GM10248 (cell line): Measurements from ENCODE around the gene ADCYAP1R1.

ENCODE experiments used
- CTCF ChIA-PET: fragments of 300-600 bp; sonication (Branson Sonifier 250); formaldehyde crosslinking; extraction: SDS; loops from one replicate; lab custom pipeline; 2021; ENCODE audit warnings: antibody characterized with exemption; lab: Yijun Ruan, JAX
- POLR2A ChIA-PET: fragments of 350-650 bp; sonication (Branson Sonifier 250); formaldehyde crosslinking; extraction: SDS; loops from one replicate; lab custom pipeline; 2020; ENCODE audit warnings: antibody characterized with exemption; lab: Yijun Ruan, JAX
- DNase-seq: peaks from one replicate; pipeline ENCODE4 v3.0.0; 2012; ENCODE audit errors: extremely low spot score
- TF ChIP-seq, protein P1 (sequence below): IDR thresholded peaks from 2 replicates; pipeline ENCODE4 v1.5.1; 2012; ENCODE audit warnings: mild to moderate bottlenecking, low read depth; ENCODE audit errors: extremely low read depth, missing control alignments, control extremely low read depth

Gene ADCYAP1R1

DNA sequence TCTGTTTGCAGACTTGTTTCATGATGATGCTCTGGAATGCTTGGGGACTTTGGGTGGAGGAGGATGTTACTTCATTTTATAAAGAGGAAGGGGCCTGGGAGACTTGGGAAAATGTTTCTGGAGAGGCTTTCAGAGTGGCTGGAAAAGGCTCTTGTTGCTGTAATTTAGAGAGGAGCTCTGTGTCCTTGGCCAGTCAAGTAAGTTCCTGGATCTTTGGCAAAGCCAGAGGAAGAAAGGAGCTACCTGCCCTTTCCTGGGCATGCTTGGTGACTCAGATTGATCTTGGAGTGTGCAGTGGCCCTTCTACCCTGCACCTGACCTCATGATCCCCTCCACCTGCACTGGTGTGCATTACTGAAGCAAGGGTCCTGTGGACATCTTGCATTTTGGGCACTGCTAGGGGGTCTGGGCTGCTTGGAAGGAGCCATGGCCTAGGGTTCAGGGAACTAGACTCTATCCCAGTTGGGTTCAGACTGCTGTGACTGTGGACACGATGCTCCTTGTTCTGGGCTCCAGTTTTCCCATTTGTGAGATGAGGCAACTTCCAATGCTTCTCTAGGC lies 56.1 kb downstream of the ADCYAP1R1 start:
- TF ChIP-seq, protein P1, sequence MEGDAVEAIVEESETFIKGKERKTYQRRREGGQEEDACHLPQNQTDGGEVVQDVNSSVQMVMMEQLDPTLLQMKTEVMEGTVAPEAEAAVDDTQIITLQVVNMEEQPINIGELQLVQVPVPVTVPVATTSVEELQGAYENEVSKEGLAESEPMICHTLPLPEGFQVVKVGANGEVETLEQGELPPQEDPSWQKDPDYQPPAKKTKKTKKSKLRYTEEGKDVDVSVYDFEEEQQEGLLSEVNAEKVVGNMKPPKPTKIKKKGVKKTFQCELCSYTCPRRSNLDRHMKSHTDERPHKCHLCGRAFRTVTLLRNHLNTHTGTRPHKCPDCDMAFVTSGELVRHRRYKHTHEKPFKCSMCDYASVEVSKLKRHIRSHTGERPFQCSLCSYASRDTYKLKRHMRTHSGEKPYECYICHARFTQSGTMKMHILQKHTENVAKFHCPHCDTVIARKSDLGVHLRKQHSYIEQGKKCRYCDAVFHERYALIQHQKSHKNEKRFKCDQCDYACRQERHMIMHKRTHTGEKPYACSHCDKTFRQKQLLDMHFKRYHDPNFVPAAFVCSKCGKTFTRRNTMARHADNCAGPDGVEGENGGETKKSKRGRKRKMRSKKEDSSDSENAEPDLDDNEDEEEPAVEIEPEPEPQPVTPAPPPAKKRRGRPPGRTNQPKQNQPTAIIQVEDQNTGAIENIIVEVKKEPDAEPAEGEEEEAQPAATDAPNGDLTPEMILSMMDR = no peak
- POLR2A ChIA-PET = no interaction called here
- CTCF ChIA-PET = interaction anchor here (0.9 to 5.9 kb wide), 7 partner anchors 10 to 169 kb away, joined by 3 to 27 read pairs (median 4); no protein-coding TSS in a partner anchor
- DNase-seq = no peak

DNA sequence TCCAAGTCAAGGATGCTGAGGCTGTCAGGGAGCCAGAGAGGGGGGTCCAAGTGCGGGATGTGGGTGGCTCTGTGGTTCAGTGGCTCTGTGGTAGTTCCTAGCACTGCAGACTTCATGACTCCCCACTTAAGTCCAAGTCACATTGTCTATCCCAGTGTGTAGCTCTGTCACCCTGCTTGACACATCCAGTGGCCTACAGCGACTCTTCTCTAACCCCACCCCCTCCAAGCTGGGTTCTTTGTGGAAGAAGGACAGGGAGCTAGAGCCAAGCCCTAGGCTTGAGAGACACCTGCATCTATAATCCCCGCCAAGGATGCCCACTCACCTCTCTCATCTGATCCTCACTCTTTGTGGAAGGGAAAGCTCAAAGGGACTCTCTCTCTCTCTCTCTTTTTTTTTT lies 57.6 kb downstream of the ADCYAP1R1 start:
- POLR2A ChIA-PET = no interaction called here
- CTCF ChIA-PET = interaction anchor here (1.1 to 5.8 kb wide), 5 partner anchors 9 to 171 kb away, joined by 3 to 39 read pairs (median 4); no protein-coding TSS in a partner anchor
- no peak for DNase-seq
- TF ChIP-seq, protein P1 = no peak

DNA sequence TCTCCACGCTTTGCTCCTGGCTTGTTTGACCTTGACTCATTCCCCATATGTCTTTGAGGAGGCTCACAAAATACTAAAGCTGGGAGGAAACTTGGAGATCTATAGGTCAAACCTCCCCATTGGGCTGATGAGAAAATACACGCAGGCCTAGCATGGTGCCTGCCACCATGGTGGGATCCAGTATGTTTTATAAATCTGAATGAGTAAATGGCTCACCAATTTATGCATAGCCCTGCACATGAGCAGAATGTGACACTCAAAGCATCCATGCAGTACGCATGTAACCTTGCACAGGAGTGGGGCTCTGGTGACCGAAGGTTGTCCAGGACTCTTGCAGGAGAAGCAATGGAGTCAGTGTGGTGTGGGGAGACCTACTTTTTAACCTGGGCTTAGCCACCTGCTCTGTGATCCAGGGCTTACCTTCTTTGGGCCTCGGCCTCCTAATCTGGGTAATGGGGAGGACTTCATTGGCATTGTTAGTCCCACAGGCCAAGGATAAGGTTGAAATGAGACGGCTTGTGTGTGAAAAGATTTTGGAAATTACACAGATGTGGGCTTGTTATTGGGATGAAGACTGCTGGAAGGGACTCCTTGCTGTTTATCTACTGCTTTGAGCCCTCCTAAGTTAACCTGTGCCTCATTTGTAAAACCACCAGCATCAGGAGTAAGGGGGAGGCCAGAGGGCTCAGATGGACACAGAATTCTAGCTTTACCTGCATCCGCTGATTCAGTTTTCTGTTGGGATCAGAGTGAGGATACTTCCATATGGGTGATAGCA lies 58.4 kb downstream of the ADCYAP1R1 start:
- TF ChIP-seq, protein P1 = no peak
- DNase-seq = no peak
- ChIA-PET CTCF (interaction anchor here (1.1 to 5.8 kb wide), 5 partner anchors 10 to 172 kb away, joined by 3 to 39 read pairs (median 4); no protein-coding TSS in a partner anchor), POLR2A (no interaction called here)

DNA sequence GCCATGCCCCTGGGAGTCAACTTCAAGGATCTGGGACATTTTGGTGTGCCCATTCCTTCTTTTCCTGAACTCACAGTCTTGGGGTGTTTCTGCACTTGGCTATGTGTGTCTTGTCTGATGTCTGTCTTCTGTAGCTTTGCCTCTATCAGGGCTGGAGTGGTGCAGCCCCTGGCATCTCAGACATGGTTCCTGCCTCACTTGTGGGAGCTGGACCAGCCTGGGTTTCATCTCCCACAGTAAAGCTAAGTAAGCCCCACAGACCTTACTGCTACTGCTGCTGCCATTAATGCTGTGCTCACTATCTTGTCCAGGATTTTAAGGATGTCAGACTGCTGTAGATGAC lies 59.0 kb downstream of the ADCYAP1R1 start:
- CTCF ChIA-PET = interaction anchor here (1.3 to 5.8 kb wide), 2 partner anchors 11 to 127 kb away, joined by 3 to 39 read pairs; no protein-coding TSS in a partner anchor
- POLR2A ChIA-PET = no interaction called here
- TF ChIP-seq, protein P1 = no peak
- no peak for DNase-seq

DNA sequence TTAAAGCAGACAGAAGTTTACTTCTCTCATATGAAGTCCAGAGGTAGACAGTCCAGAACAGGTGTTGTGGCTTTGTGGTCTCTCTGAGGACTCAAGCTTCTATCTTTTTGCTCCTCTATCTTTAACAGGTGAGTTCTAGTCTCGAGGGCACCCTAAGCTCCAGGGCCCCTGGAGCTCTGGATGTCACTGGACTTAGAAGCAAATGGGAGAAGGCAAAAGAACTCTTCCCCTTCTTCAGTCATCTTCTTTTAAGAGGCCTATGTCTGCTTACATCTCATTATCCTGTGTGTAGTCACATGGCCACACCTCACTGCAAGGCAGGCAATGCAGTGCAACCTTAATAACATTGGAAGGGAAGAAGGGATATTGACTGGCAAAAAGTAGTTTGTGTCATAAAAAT lies 61.6 kb downstream of the ADCYAP1R1 start:
- TF ChIP-seq, protein P1 = no peak
- ChIA-PET CTCF (interaction anchor here (2.6 to 5.8 kb wide), 2 partner anchors 8 to 21 kb away, joined by 7 to 39 read pairs; no protein-coding TSS in a partner anchor), POLR2A (no interaction called here)
- no peak for DNase-seq

DNA sequence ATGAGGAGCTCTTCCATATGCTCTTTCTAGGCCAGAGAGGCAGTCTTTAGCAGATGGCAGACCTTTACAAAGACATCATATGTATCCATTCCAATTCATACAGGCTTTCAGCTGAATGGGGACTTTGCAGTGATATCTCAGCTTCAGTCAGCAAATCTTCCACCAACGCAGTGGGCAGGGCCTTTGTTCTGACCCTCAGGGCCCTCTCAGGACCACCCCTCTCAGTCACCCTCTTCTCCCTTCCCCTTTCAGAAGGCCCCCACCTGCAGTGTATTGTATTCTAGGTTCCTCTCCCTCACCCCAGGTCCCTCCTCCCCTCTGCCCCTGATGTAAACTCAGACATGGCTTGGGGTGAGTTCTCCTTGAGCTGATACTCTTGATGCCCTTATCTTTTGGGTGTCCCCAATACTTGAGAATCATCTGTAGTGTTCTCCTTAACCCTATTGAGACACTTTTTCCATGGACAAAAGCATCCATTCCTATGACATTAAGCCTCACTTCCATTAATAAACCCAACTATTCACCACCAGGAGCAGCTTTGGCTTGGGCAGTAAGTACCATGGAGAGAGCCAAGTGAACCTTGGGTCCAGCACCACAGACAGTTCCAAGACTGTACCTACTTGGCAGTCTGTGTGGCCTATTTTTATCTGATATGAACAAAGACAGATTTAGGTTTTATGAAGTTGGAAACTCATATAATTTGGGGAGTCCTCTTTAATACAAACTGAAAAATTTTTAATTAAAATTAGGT lies 62.7 kb downstream of the ADCYAP1R1 start:
- TF ChIP-seq, protein P1 = no peak
- CTCF ChIA-PET = interaction anchor here (1.8 to 5.8 kb wide), 3 partner anchors 7 to 131 kb away, joined by 6 to 39 read pairs (median 7); no protein-coding TSS in a partner anchor
- POLR2A ChIA-PET = no interaction called here
- no peak for DNase-seq
